Cardiac fibroblast (primary cell): Measurements from ENCODE around the gene MYO9B.

Experiments
- DNase-seq, 2 donors: peaks; one replicate each; pipeline versions ENCODE4 v3.0.0 to v3.0.0-alpha.2; 2010; ENCODE audit warnings: low read depth in 2 of 2
- H3K4me3 ChIP-seq, 2 donors: replicated peaks in 1 of 2; 1 replicate in 1 of 2; 2 replicates in 1 of 2; pipeline ENCODE4 v1.5.1; 2011; ENCODE audit warnings: low read depth in 2 of 2, low read length in 2 of 2, mild to moderate bottlenecking in 2 of 2, moderate library complexity in 1 of 2
- CTCF ChIP-seq: IDR thresholded peaks from one replicate; pipeline ENCODE4 v1.5.1; 2011; ENCODE audit warnings: low read depth, mild to moderate bottlenecking, low read length, inconsistent platforms

MYO9B gene

DNA sequence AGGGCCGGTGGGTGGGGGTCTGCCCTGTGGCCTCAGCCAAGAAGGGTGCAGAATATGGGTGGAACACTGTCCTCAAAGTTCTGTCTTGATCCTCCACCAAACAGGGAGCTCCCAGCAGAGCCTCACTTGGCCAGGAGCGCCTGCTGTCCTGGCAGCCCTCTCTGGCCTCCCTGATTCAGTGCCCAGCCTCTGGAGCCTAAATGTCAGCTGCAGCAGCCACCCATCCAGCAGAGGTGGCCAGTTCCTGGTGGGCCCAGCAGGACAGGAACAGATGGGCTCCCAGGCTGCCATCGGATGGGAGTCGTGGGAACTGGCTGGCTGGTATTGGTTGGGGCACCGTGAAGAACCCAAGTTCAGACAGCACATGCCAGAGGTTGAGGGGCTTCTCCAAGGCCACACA, 137.8 kb downstream of the MYO9B start:
- no peak overlapping the region for H3K4me3 ChIP-seq
- DNase-seq = no peak
- TF ChIP-seq CTCF = no peak

DNA sequence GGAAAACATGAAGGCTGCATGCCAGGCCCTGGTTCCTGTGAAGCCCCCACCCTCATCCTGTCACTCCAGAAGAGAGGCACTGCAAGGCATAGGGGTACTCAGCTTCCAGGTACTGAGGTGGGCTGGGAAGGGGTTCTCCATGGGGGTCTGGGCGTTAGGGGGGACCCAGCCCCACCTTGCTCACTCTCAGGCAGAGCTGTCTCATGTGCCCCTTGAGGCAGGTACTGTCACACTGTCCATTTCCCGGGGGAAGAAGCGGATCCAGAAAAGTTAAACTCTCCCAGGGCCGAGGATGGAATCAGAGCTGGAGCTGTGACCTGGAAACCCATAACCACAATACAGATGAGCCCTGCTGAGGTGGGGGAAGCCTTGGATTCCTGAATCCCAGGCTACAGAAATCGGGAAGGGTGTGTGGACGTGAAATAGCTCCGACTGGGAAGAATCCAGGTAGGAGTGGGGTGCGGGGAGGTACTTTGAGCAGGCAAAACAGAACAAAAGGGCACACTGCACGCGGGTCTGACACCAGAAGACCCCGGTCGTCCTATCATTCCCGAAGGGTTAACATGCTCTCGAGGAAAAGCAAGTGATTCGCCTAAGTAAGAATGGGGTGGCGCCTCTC, 139.0 kb downstream of the MYO9B start:
- no peak for TF ChIP-seq CTCF
- H3K4me3 ChIP-seq = peak overlapping the region; percentile 73 to 75
- DNase-seq = no peak

DNA sequence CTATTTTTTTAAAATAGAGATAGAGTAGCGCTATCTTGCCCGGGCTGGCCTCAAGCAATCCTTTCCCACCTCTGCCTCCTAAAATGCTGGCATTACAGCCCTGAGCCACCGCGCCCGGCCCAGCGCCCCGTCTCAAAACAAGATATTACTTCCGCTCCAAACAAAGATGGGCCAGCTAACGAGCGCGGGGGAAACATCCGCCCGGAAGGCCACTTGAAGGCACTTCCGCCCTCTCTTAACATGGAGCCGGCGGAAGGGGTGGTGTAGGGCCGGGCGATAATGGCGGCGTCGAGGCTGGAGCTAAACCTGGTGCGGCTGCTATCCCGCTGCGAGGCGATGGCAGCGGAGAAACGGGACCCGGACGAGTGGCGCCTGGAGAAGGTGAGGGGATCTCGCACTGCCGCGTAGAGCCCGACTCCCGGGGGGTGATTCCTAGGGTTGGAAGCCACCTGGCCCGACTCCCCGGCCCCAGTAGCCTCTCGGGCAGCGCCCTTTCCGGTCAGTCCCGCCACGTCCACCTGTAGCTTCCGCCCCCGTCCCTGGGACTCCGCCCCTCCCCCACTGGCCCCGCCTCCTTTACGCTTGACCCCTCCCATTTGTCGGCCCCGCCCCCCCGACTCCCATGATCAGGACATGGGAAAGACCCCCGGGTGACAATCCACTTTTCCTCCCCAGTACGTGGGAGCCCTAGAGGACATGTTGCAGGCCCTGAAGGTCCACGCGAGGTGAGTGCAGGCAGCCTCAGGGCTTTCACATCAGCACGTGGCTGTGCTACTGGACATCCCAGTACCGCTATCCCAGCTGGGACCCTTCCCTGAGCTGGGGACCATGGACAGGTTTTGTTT, 139.8 kb downstream of the MYO9B start, which contains the start of gene USE1:
Gene USE1, plus strand, starts transcription at position 231 of the 845 bp plus-strand sequence. Its CDS starts 49 bp downstream, at position 280.
- TF ChIP-seq CTCF = no peak
- H3K4me3 ChIP-seq = peak within 1 kb of the TSS; percentile 73 to 75
- DNase-seq = peak; percentile 91 to 94

DNA sequence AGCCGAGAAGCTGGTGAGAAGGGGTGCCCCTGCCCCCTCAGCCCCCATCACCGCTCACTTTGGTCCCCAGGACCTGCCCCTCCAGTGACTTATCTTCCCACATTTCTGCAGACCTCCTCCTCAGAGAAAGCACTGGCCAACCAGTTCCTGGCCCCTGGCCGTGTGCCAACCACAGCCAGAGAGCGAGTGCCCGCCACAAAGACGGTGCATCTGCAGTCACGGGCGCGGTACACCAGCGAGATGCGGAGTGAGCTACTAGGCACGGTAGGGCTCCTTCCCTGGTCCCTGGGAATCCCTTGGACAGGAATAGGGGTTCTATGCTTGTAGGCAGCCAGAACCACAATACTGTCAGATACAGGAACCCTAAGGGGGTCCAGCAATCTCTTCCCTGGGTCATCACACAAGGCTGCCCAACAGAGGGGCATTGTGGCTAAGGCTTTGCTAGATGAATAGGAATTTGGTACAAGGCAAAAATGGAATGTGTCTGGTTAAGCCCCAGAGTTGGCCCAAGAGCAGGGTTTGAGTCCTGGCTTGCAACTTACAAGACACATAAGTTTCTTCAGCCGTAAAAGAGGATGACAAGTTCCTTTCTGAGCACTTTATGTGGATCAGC, 140.6 kb downstream of the MYO9B start:
- no peak for TF ChIP-seq CTCF
- peak overlapping the region; percentile 73 to 75 for H3K4me3 ChIP-seq
- no peak for DNase-seq

DNA sequence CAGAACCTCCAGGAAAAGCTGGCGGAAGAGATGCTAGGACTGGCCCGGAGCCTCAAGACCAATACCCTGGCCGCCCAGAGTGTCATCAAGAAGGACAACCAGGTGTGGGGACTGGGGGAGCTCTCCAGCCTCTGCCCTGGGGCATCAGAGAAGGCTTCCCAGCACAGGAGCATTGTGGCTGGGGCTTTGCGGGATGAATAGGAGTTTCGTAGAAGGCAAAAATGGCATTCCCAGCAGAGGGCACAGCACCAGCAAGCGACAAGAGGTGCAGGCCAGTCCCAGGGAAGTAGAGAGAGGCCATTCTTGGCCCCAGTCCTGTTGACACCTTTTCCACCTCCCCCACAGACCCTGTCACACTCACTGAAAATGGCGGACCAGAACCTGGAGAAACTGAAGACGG, 143.7 kb downstream of the MYO9B start:
- TF ChIP-seq CTCF = no peak
- no peak overlapping the region for H3K4me3 ChIP-seq
- DNase-seq = no peak

- TF ChIP-seq CTCF = no peak
- peak; percentile 86 to 90 for DNase-seq
- no peak overlapping the region for H3K4me3 ChIP-seq
Measured at GRCh38 chr19:17220207-17220758, 144.7 kb downstream of the MYO9B start.
